ENCODE data around the gene OR10C1.
"Not testable (repeated sequence)": the region's sequence is repeated elsewhere in the genome, so short reads cannot be mapped to it uniquely, and the experiment has no call there.

Gene OR10C1, protein sequence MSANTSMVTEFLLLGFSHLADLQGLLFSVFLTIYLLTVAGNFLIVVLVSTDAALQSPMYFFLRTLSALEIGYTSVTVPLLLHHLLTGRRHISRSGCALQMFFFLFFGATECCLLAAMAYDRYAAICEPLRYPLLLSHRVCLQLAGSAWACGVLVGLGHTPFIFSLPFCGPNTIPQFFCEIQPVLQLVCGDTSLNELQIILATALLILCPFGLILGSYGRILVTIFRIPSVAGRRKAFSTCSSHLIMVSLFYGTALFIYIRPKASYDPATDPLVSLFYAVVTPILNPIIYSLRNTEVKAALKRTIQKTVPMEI

GRCh38 chr6:29439006-29439405 lies at the start of gene OR10C1:
Gene OR10C1, plus strand, starts transcription at chr6:29439306. Its CDS starts 710 bp downstream, at chr6:29440016.
- DNase-seq = no peak

GRCh38 chr6:29395331-29395730 lies 43.8 kb upstream of the OR10C1 start, which contains the start of gene OR12D2:
Gene OR12D2, plus strand, starts transcription at chr6:29395631. Its CDS starts 1,069 bp downstream, at chr6:29396700.
- no peak for DNase-seq

DNA sequence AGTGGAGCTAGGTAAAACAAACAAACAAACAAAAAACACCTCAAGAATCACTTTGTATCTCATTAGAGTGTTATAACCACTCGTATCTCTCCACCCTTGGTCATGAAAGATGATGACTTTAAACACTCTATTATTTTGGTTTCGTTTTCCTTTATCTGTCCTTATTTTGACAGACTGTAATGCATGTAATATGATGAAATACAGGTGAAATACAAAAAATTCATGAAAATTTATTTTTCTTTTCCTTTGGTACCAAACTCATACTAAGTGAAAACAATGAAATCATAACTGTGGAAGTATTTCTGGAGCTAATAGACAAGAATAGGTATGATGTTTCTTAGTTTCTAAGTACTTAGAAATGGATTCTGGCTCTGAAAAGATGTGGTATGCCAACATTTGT lies 39.6 kb upstream of the OR10C1 start:
- DNase-seq = no peak

- no peak for DNase-seq
Observed at GRCh38 chr6:29403801-29404200, 35.3 kb upstream of the OR10C1 start.

- DNase-seq = no peak
Observed at GRCh38 chr6:29414588-29414987, 24.5 kb upstream of the OR10C1 start, which contains the start of gene OR12D1. Gene OR12D1, plus strand, starts transcription at chr6:29414928.

DNA sequence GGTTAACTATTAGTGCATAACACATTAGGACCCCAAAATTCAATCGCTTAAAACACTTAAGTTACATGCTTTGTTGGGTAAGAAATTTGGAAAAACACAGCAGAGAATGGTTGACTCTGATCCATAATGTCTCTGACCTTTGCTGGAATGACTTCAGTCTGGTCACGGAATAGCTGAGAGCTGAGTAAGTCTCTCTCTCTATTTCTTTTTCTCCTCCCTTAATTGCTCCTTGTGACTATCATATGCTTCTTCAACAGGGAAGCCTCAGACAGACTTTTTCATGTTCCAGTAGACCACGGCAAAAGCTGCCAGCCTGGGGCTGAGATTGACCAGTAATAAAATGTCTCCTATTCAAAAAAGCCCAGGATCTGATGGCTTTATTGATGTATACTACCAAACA lies 19.6 kb upstream of the OR10C1 start:
- no peak for DNase-seq

DNA sequence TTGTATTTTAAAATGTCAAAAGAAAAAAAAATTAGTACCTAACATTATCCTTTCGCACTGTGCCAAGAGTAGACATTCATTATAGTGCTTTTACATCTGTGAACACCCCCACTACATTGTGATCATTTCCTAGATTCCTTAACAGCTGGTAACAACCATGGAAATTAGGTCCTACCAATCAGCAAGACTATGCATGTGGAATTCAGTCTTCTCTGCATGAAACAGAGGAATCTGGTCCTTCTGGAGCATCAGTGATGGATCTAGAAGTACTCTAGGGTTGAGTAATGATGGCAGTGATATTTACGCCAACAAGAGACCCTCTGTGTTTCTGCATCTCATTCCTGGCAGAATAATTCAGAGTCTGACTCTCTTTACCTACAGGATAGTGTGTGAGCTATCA lies 14.9 kb upstream of the OR10C1 start:
- DNase-seq = no peak

DNA sequence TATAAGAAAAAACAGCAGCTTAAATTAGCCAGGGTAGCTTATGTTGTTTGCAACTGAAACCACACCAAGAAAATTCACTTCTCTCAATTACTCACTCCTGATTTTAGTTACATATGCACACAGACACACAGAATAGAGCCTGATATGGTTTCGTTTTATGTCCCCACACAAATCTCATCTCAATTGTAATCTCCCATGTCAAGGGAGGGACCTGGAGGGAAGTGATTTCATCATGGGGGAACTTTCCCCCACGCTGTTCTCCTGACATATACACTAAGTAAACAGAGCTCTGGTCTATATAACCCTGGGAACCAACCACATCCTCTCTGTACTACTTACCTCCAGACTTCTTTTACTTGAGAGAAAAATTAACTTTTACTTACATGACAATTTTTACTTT lies 14.5 kb upstream of the OR10C1 start:
- DNase-seq = no peak

- DNase-seq = no peak
Observed at GRCh38 chr6:29425075-29425474, 14.0 kb upstream of the OR10C1 start.

- DNase-seq = no peak
Observed at GRCh38 chr6:29426654-29427053, 12.5 kb upstream of the OR10C1 start.

DNA sequence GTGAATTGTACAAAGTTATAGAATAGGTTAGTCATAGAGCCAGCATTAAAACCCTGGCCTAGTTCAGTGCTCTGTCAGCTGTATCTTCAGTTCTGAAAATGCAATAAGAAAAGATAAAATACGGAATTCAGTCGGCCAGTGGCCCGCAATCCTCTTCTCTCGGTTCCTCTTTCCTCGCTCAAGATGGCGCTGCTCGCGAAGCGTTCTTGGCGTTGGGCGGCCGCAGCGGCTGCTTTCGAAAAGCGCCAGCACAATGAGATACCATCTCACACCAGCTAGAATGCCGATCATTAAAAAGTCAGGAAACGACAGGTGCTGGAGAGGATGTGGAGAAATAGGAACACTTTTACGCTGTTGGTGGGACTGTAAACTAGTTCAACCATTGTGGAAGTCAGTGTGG lies 2.4 kb upstream of the OR10C1 start:
- not testable (repeated sequence) for DNase-seq

- no peak for DNase-seq
Observed at GRCh38 chr6:29442719-29443118, 3.6 kb downstream of the OR10C1 start.

- DNase-seq = not testable (repeated sequence)
Observed at GRCh38 chr6:29444031-29444430, 4.9 kb downstream of the OR10C1 start.

- no peak for DNase-seq
Observed at GRCh38 chr6:29447670-29448069, 8.6 kb downstream of the OR10C1 start.

GRCh38 chr6:29451471-29452193 lies 12.5 kb downstream of the OR10C1 start:
- no peak for DNase-seq

GRCh38 chr6:29456971-29457370 lies 17.9 kb downstream of the OR10C1 start, which contains the start of the genes OR11A1 and OR2H1:
Gene OR11A1, minus strand, starts transcription at chr6:29457071. Its CDS starts 29,430 bp downstream, at chr6:29427641.
Gene OR2H1, plus strand, starts transcription at chr6:29457155. Its CDS starts 4,615 bp downstream, at chr6:29461770.
- no peak for DNase-seq

DNA sequence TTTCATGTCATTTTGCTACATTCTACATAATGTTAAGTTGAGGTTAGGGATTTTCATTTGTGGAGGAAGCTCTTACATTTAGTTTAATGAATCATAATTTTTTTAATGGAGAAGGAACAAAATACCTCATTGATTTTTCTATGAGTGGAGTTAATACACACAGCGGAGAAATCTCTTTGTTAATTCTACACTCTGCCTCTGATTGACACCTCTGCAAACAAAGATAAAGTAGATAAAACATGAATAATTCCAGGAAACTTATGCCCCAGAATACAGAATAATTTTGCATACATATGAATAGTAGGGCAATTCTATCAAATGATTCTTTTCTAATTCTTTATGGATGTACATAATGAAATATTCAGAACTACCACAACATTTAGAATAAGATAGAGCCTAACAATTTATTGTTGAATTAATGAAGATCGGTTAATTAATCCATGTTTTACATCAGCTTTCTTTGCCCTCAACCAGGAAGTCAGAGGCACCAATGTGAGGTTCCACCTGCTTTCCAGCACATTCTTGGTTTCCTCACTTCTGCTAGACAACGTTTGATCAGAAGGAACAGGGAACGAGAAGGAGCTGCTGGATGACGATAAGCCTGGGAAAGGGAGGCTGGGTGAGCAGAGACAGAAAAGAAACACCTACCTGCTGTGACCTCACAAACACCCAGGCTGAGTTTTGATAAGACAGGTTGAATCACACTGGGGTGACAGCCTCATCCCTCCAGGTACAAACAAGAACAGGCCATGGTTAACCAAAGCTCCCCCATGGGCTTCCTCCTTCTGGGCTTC lies 22.1 kb downstream of the OR10C1 start:
- DNase-seq = no peak

DNA sequence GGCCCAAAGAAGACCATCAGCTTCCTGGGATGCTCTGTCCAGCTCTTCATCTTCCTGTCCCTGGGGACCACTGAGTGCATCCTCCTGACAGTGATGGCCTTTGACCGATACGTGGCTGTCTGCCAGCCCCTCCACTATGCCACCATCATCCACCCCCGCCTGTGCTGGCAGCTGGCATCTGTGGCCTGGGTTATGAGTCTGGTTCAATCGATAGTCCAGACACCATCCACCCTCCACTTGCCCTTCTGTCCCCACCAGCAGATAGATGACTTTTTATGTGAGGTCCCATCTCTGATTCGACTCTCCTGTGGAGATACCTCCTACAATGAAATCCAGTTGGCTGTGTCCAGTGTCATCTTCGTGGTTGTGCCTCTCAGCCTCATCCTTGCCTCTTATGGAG lies 22.9 kb downstream of the OR10C1 start:
- no peak for DNase-seq

GRCh38 chr6:29465279-29465678 lies 26.2 kb downstream of the OR10C1 start:
- no peak for DNase-seq

DNA sequence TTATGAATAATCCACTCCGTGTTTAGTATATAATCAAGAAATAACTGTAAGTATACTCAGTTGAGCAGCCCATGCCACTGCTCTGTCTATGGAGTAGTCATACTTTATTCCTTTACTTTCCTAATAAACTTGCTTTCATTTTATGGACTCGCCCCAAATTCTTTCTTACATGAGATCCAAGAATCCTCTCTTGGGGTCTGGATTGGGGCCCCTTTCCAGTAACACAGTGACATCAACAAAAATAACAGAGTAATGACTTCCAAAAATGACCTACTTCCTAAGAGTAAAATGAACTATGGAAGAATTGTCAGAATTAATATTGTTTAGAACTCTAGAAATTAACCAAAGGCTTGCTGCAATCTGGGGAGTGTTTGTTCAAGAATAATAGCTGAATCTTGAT lies 26.7 kb downstream of the OR10C1 start:
- DNase-seq = no peak

DNA sequence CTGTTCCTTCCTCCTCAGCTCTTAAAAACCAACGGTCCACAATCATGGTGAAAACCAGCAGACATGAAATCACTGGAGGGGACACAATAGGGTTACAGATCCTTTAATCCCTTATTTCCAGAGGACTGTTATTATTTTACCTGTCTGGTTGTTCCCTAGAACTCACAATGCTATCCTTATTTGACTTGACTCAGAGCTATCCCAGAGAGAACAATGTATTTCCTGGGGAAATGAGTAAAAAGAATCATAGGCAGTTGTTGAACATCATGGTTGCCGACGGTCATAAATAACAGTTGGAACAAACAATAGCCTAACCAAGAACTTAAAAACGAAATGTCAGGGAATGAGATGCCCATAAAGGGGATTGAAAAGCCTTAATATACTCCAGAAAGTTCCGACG lies 27.1 kb downstream of the OR10C1 start:
- no peak for DNase-seq

- DNase-seq = no peak
Observed at GRCh38 chr6:29474996-29475395, 35.9 kb downstream of the OR10C1 start.

DNA sequence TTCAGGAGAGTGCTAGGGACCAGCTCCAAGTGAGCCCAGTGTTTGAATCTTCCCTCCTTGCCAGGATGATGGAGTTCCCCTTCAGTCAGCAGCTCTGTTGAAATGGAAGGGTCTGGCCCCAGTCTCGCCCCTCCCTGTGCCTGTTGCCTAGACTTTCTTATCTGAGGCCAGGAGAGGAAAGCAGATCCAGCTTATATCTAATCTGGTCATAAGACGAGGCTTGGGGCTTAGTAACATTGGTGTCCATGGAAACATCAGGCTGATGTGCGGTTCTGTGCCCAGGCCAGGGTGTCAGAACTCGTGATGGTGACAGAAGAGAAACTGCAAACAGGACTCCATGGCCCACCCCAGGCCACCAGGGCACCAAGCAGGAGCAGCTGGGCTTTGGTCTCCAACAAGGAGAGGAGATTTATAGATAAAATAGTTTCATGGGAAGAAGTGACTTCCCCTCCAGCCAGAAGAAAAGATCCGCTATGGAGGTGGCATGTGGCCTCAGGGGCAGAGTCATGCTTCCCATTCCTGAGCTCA lies 38.9 kb downstream of the OR10C1 start:
- no peak for DNase-seq
